SK-N-SH (cell line): ENCODE results near the gene FAM168A. TPM values are rescaled to one million over a fixed set of nuclear protein-coding genes. Genes with fewer than 3 reads are reported as not detected.

Experiments used
- CTCF ChIA-PET: fragments of 300-600, 350-600 bp; formaldehyde crosslinking; extraction: SDS; loops from one replicate; lab custom pipeline; 2021; lab: Yijun Ruan, JAX
- POLR2A ChIA-PET: fragments of 350-600 bp; sonication (Branson Sonifier 250); formaldehyde crosslinking; extraction: SDS; loops from one replicate; lab custom pipeline; 2020; ENCODE audit warnings: antibody characterized with exemption, inconsistent platforms; lab: Yijun Ruan, JAX
- DNase-seq: peaks from one replicate; pipeline ENCODE4 v3.0.0; 2012
- H2AFZ ChIP-seq: fragments of 200-600 bp; sonication (generic); 2 replicates; pipeline ENCODE4 v1.8.1; 2016; ENCODE audit warnings: antibody characterized with exemption, mild to moderate bottlenecking, low read depth
- H3F3A ChIP-seq: fragments of 200-600 bp; sonication (generic); replicated peaks from 2 replicates; pipeline ENCODE3; 2016; ENCODE audit warnings: antibody characterized with exemption, mild to moderate bottlenecking; ENCODE audit not compliant: insufficient read depth
- H3K27ac ChIP-seq, 2 experiments: fragments of 200-500 bp in 1 of 2; fragments of 200-600 bp in 1 of 2; sonication (Bioruptor generic) in 1 of 2; sonication (generic), shearing (Covaris generic) in 1 of 2; 2 replicates each; pipeline versions ENCODE4 v1.5.1 to v1.6.1; 2014 to 2016; ENCODE audit warnings: low read depth in 2 of 2, inconsistent platforms in 1 of 2, low read length in 1 of 2, mild to moderate bottlenecking in 1 of 2, mixed read lengths in 1 of 2
- H3K27me3 ChIP-seq: fragments of 200-600 bp; sonication (generic), shearing (Covaris generic); 2 replicates; pipeline ENCODE4 v1.6.1; 2016; ENCODE audit warnings: mixed run types; ENCODE audit not compliant: insufficient read depth
- H3K36me3 ChIP-seq, 2 experiments: fragments of 200-500 bp in 1 of 2; fragments of 200-600 bp in 1 of 2; sonication (Bioruptor generic) in 1 of 2; sonication (generic) in 1 of 2; replicated peaks in 1 of 2; 2 replicates each; pipeline versions ENCODE3 to v1.5.1; 2014 to 2016; ENCODE audit warnings: low read length in 1 of 2, mild to moderate bottlenecking in 1 of 2; ENCODE audit not compliant: insufficient read depth in 2 of 2, control insufficient read depth in 1 of 2
- H3K4me1 ChIP-seq, 2 experiments: fragments of 200-500 bp in 1 of 2; fragments of 200-600 bp in 1 of 2; sonication (Bioruptor generic) in 1 of 2; sonication (generic), shearing (Covaris generic) in 1 of 2; 2 replicates each; pipeline versions ENCODE4 v1.5.1 to v1.6.1; 2014 to 2016; ENCODE audit warnings: low read depth in 1 of 2, low read length in 1 of 2, mixed run types in 1 of 2; ENCODE audit not compliant: insufficient read depth in 2 of 2, control insufficient read depth in 1 of 2
- H3K4me2 ChIP-seq: fragments of 200-600 bp; sonication (generic), shearing (Covaris generic); 2 replicates; pipeline ENCODE4 v1.6.1; 2017; ENCODE audit warnings: mixed run types
- H3K4me3 ChIP-seq, 2 experiments: fragments of 200-500 bp in 1 of 2; fragments of 200-600 bp in 1 of 2; sonication (Bioruptor generic) in 1 of 2; sonication (generic), shearing (Covaris generic) in 1 of 2; 2 replicates each; pipeline versions ENCODE4 v1.5.1 to v1.8.1; 2014 to 2016; ENCODE audit warnings: low read depth in 2 of 2, inconsistent platforms in 1 of 2, low read length in 1 of 2, mild to moderate bottlenecking in 1 of 2, mixed read lengths in 1 of 2, moderate library complexity in 1 of 2
- H3K79me2 ChIP-seq: fragments of 200-600 bp; sonication (generic); 2 replicates; pipeline ENCODE4 v1.8.1; 2017; ENCODE audit warnings: mild to moderate bottlenecking; ENCODE audit not compliant: insufficient read depth
- H3K9ac ChIP-seq: fragments of 200-600 bp; sonication (generic); 2 replicates; pipeline ENCODE4 v1.6.1; 2017; ENCODE audit warnings: mixed run types
- H3K9me2 ChIP-seq: fragments of 200-600 bp; sonication (generic); 2 replicates; pipeline ENCODE4 v1.6.1; 2017; ENCODE audit warnings: mixed run types
- H3K9me3 ChIP-seq: fragments of 200-600 bp; sonication (generic); 2 replicates; pipeline ENCODE4 v1.6.1; 2017; ENCODE audit warnings: mixed run types, mild to moderate bottlenecking, moderate library complexity
- H4K20me1 ChIP-seq: fragments of 200-600 bp; sonication (generic); 2 replicates; pipeline ENCODE4 v1.6.1; 2017; ENCODE audit warnings: mild to moderate bottlenecking, mixed run types; ENCODE audit not compliant: insufficient read depth
- CHD2 ChIP-seq: fragments of 150-350 bp; IDR thresholded peaks from 2 replicates; pipeline ENCODE4 v1.6.1; 2018; ENCODE audit warnings: low read length; ENCODE audit not compliant: partially characterized antibody
- CTCF ChIP-seq: fragments of 200-600 bp; sonication (generic); IDR thresholded peaks from 2 replicates; pipeline ENCODE4 v1.6.1; 2017; ENCODE audit warnings: antibody characterized with exemption, mild to moderate bottlenecking, moderate library complexity
- EP300 ChIP-seq, 2 experiments: IDR thresholded peaks; 2 replicates each; pipeline versions ENCODE4 v1.4.0 to v1.6.1; 2012; ENCODE audit warnings: borderline replicate concordance in 1 of 2, low read depth in 1 of 2, low read length in 1 of 2
- EZH2phosphoT487 ChIP-seq: fragments of 200-600 bp; sonication (generic); IDR thresholded peaks from 2 replicates; pipeline ENCODE4 v1.6.1; 2017; ENCODE audit warnings: low read depth, mixed run types, mild to moderate bottlenecking, antibody characterized with exemption, moderate library complexity, borderline replicate concordance
- GABPA ChIP-seq: IDR thresholded peaks from 2 replicates; pipeline ENCODE4 v1.4.0; 2012; ENCODE audit warnings: low read depth, mild to moderate bottlenecking
- MAX ChIP-seq: IDR thresholded peaks from 2 replicates; pipeline ENCODE4 v1.4.0; 2012; ENCODE audit warnings: low read depth
- MEF2A ChIP-seq: IDR thresholded peaks from 2 replicates; pipeline ENCODE4 v1.4.0; 2012; ENCODE audit warnings: low read depth, borderline replicate concordance
- NRF1 ChIP-seq: IDR thresholded peaks from 2 replicates; pipeline ENCODE4 v1.6.1; 2012; ENCODE audit warnings: low read depth, mild to moderate bottlenecking, low read length
- PBX3 ChIP-seq: IDR thresholded peaks from 2 replicates; pipeline ENCODE4; 2012
- REST ChIP-seq: IDR thresholded peaks from 2 replicates; pipeline ENCODE4 v1.6.1; 2012; ENCODE audit warnings: mild to moderate bottlenecking, low read depth, low read length, moderate library complexity
- RFX5 ChIP-seq: IDR thresholded peaks from 2 replicates; pipeline ENCODE4 v1.6.1; 2012; ENCODE audit warnings: mild to moderate bottlenecking, improper control_type of control experiment, low read length
- SIN3A ChIP-seq: IDR thresholded peaks from 2 replicates; pipeline ENCODE4 v1.6.1; 2012; ENCODE audit warnings: low read depth, mild to moderate bottlenecking, low read length, moderate library complexity, borderline replicate concordance
- TCF12 ChIP-seq: IDR thresholded peaks from 2 replicates; pipeline ENCODE4 v1.4.0; 2012
- TEAD4 ChIP-seq: IDR thresholded peaks from 2 replicates; pipeline ENCODE4 v1.4.0; 2012; ENCODE audit warnings: mild to moderate bottlenecking, borderline replicate concordance; ENCODE audit not compliant: insufficient read depth
- USF2 ChIP-seq: fragments of 150-350 bp; IDR thresholded peaks from 2 replicates; pipeline ENCODE4 v1.6.1; 2017; ENCODE audit warnings: antibody characterized with exemption, low read length, low read depth, borderline replicate concordance
- YY1 ChIP-seq: IDR thresholded peaks from 2 replicates; pipeline ENCODE4 v1.4.0; 2012; ENCODE audit warnings: low read depth, mild to moderate bottlenecking
- WGBS: methylation state at CpG from one replicate; pipeline ENCODE4 v1.1.6; 2017; ENCODE audit warnings: low lambda C conversion rate; 5-methylcytosine and 5-hydroxymethylcytosine counted together
- polyA plus RNA-seq, 3 experiments: library from polyadenylated mRNA; depleted of rRNA; stranded (reverse); fragments of >200 nt; gene quantifications; 2 replicates each; pipeline ENCODE4 v1.2.3, GENCODE V29; 2012

The FAM168A gene
- polyA plus RNA-seq, 1 of the 3 experiments (the other 2 are of a cell fraction) = 17.8 TPM

- Histone ChIP-seq H3K4me2 (no peak overlapping the region), H3F3A (peaks cover 12% of the 10 kb centered on the region), H3K4me3 (no peak overlapping the region), H3K9me3 (no peaks in the 10 kb centered on the region), H3K27ac (no peak overlapping the region), H3K36me3 (no peaks in the 10 kb centered on the region), H4K20me1 (no peaks in the 10 kb centered on the region), H3K9me2 (no peaks in the 10 kb centered on the region), H3K9ac (no peak overlapping the region), H3K4me1 (peaks cover 0 to 6% of the 10 kb centered on the region in 2 experiments; a peak in 3 of 4 replicates), H3K79me2 (peaks cover 23% of the 10 kb centered on the region; the same call in 1 of the 2 replicates), H3K27me3 (no peaks in the 10 kb centered on the region), H2AFZ (no peak overlapping the region)
- DNase-seq = no peak
- WGBS = 63% methylated on average over 1 of the region's 1 CpG
- TF ChIP-seq MEF2A = no peak
- no peak for TF ChIP-seq EZH2phosphoT487
- no peak for TF ChIP-seq CHD2
- no peak for TF ChIP-seq TCF12
- TF ChIP-seq USF2 = no peak
- TF ChIP-seq REST = no peak
- TF ChIP-seq YY1 = no peak
- no peak for TF ChIP-seq CTCF
- no peak for TF ChIP-seq GABPA
- TF ChIP-seq PBX3 = no peak
- TF ChIP-seq RFX5 = no peak
- TF ChIP-seq EP300 (IDR thresholded peaks at IDR 0.05; ENCODE audit: borderline replicate concordance in 1 of 2, low read depth in 1 of 2, low read length in 1 of 2) = no peak
- TF ChIP-seq TEAD4 = no peak
- TF ChIP-seq SIN3A = no peak
- TF ChIP-seq MAX = no peak
- TF ChIP-seq NRF1 = no peak
- POLR2A ChIA-PET = interaction anchor here (0.6 kb wide), 1 partner anchor 12 kb away, joined by 3 read pairs; no protein-coding TSS in a partner anchor
- CTCF ChIA-PET = interaction anchor here (1.1 to 5.4 kb wide), 4 partner anchors 12 to 107 kb away, joined by 3 to 36 read pairs (median 4); no protein-coding TSS in a partner anchor
These were observed 88.7 kb downstream of the FAM168A start for GRCh38 chr11:73509188-73509587.
